GM21619 (cell line): Measurements from ENCODE around the gene VSIG2.
"Not testable (repeated sequence)": the region's sequence is repeated elsewhere in the genome, so short reads cannot be mapped to it uniquely, and the experiment has no call there.

Experiments used
- ATAC-seq: cut with Tn5 transposase; IDR thresholded peaks from one replicate; pipeline ENCODE4 v1.9.1; 2021; ENCODE audit not compliant: unreplicated experiment

Gene VSIG2

GRCh38 chr11:124751741-124752470, at the start of gene VSIG2:
Gene VSIG2 (minus strand): TSS chr11:124752255. CDS start chr11:124752137, 118 bp downstream.
- ATAC-seq: no peak

GRCh38 chr11:124801014-124801413, 49.0 kb upstream of the VSIG2 start:
- no peak for ATAC-seq

GRCh38 chr11:124800226-124800929, 48.3 kb upstream of the VSIG2 start, which contains the start of gene MSANTD2:
Gene MSANTD2 (minus strand): TSS chr11:124800406. CDS start chr11:124800380, 26 bp downstream.
- ATAC-seq: peak; percentile 87

- ATAC-seq: peak; percentile 38
Measured at GRCh38 chr11:124799348-124800225, 47.5 kb upstream of the VSIG2 start.

- peak; percentile 24 for ATAC-seq
Measured at GRCh38 chr11:124798991-124799347, 46.9 kb upstream of the VSIG2 start.

GRCh38 chr11:124796312-124796711, 44.3 kb upstream of the VSIG2 start:
- ATAC-seq: no peak

- ATAC-seq: peak; percentile 51
Measured at GRCh38 chr11:124793466-124794278, 41.6 kb upstream of the VSIG2 start.

GRCh38 chr11:124791626-124792341, 39.7 kb upstream of the VSIG2 start:
- peak; percentile 72 for ATAC-seq

GRCh38 chr11:124788521-124788920, 36.5 kb upstream of the VSIG2 start:
- no peak for ATAC-seq

- no peak for ATAC-seq
Measured at GRCh38 chr11:124784051-124784450, 32.0 kb upstream of the VSIG2 start.

GRCh38 chr11:124783002-124783401, 30.9 kb upstream of the VSIG2 start:
- ATAC-seq: no peak

GRCh38 chr11:124779568-124779967, 27.5 kb upstream of the VSIG2 start:
- no peak for ATAC-seq

GRCh38 chr11:124778281-124778680, 26.2 kb upstream of the VSIG2 start:
- no peak for ATAC-seq

- ATAC-seq: no peak
Measured at GRCh38 chr11:124776865-124777645, 25.0 kb upstream of the VSIG2 start.

- ATAC-seq: not testable (repeated sequence)
Measured at GRCh38 chr11:124770959-124771358, 18.9 kb upstream of the VSIG2 start.

- ATAC-seq: no peak
Measured at GRCh38 chr11:124769806-124770774, 18.0 kb upstream of the VSIG2 start.

- ATAC-seq: no peak
Measured at GRCh38 chr11:124768914-124769313, 16.9 kb upstream of the VSIG2 start.

GRCh38 chr11:124766156-124766555, 14.1 kb upstream of the VSIG2 start:
- ATAC-seq: no peak
